Liver (tissue), 9 donors: Measurements from ENCODE around the gene PCP4L1. TPM values are rescaled to one million over a fixed set of nuclear protein-coding genes. Genes with fewer than 3 reads are reported as not detected.

ENCODE experiments used
- DNase-seq: peaks from one replicate; pipeline ENCODE4 v3.0.0-alpha.2; 2017; ENCODE audit warnings: low spot score
- H3K27ac ChIP-seq, 2 donors: one replicate each; pipeline ENCODE4 v1.7.0; 2013; ENCODE audit warnings: inconsistent platforms in 2 of 2, low read length in 2 of 2, control low read depth in 1 of 2, low read depth in 1 of 2, mild to moderate bottlenecking in 1 of 2
- H3K27me3 ChIP-seq, 4 donors: one replicate each; pipeline versions ENCODE4 v1.6.1 to v1.7.0; 2013; ENCODE audit warnings: low read length in 3 of 4, inconsistent platforms in 1 of 4, mild to moderate bottlenecking in 1 of 4, moderate library complexity in 1 of 4; ENCODE audit not compliant: control insufficient read depth in 4 of 4, insufficient read depth in 4 of 4
- H3K36me3 ChIP-seq, 4 donors: one replicate each; pipeline versions ENCODE4 v1.6.1 to v1.7.0; 2013; ENCODE audit warnings: low read length in 3 of 4, mild to moderate bottlenecking in 3 of 4, low read depth in 1 of 4, moderate library complexity in 1 of 4; ENCODE audit not compliant: control insufficient read depth in 4 of 4, insufficient read depth in 3 of 4
- H3K4me1 ChIP-seq, 4 donors: one replicate each; pipeline versions ENCODE4 v1.6.1 to v1.7.0; 2013; ENCODE audit warnings: low read length in 3 of 4, mild to moderate bottlenecking in 3 of 4, moderate library complexity in 1 of 4; ENCODE audit not compliant: control insufficient read depth in 4 of 4, insufficient read depth in 4 of 4
- H3K4me3 ChIP-seq, 3 donors: one replicate each; pipeline versions ENCODE4 v1.6.1 to v1.7.0; 2013; ENCODE audit warnings: low read length in 3 of 3, control low read depth in 1 of 3, low read depth in 1 of 3, mild to moderate bottlenecking in 1 of 3
- H3K9ac ChIP-seq, 2 donors: one replicate each; pipeline ENCODE4 v1.7.0; 2013; ENCODE audit warnings: low read length in 2 of 2, mild to moderate bottlenecking in 2 of 2, moderate library complexity in 2 of 2, control low read depth in 1 of 2, low read depth in 1 of 2
- H3K9me3 ChIP-seq, 4 donors: one replicate each; pipeline versions ENCODE4 v1.6.1 to v1.7.0; 2013; ENCODE audit warnings: low read length in 3 of 4; ENCODE audit not compliant: control insufficient read depth in 4 of 4
- EGR1 ChIP-seq, 2 donors: IDR thresholded peaks; 2 replicates each; pipeline ENCODE4 v1.6.1; 2016 to 2018; ENCODE audit warnings: antibody characterized with exemption in 2 of 2, low read depth in 2 of 2
- FOXA1 ChIP-seq: IDR thresholded peaks from 2 replicates; pipeline ENCODE4 v1.6.1; 2016; ENCODE audit warnings: antibody characterized with exemption
- FOXA2 ChIP-seq: IDR thresholded peaks from 2 replicates; pipeline ENCODE4 v1.6.1; 2016; ENCODE audit warnings: antibody characterized with exemption
- GABPA ChIP-seq, 2 donors: IDR thresholded peaks in 1 of 2; conservative IDR thresholded peaks in 1 of 2; 2 replicates each; pipeline ENCODE4 v1.6.1; 2016; ENCODE audit warnings: antibody characterized with exemption in 2 of 2, mild to moderate bottlenecking in 1 of 2, moderate library complexity in 1 of 2
- HNF4A ChIP-seq, 2 donors: conservative IDR thresholded peaks; 2 replicates each; pipeline ENCODE4 v1.6.1; 2016; ENCODE audit warnings: antibody characterized with exemption in 2 of 2, mild to moderate bottlenecking in 2 of 2
- HNF4G ChIP-seq: IDR thresholded peaks from 2 replicates; pipeline ENCODE4 v1.6.1; 2016; ENCODE audit warnings: antibody characterized with exemption
- JUND ChIP-seq, 2 donors: IDR thresholded peaks; 2 replicates each; pipeline ENCODE4 v1.6.1; 2016; ENCODE audit warnings: antibody characterized with exemption in 2 of 2
- NR2F2 ChIP-seq: IDR thresholded peaks from 2 replicates; pipeline ENCODE4 v1.6.1; 2016; ENCODE audit warnings: antibody characterized with exemption
- RAD21 ChIP-seq, 2 donors: IDR thresholded peaks; 2 replicates each; pipeline ENCODE4 v1.6.1; 2016; ENCODE audit warnings: antibody characterized with exemption in 2 of 2, mild to moderate bottlenecking in 2 of 2
- RXRA ChIP-seq, 2 donors: IDR thresholded peaks; 2 replicates each; pipeline ENCODE4 v1.6.1; 2017 to 2018; ENCODE audit warnings: antibody characterized with exemption in 2 of 2, mild to moderate bottlenecking in 1 of 2
- SP1 ChIP-seq: IDR thresholded peaks from 2 replicates; pipeline ENCODE4 v1.6.1; 2018; ENCODE audit warnings: antibody characterized with exemption, mild to moderate bottlenecking
- TAF1 ChIP-seq: conservative IDR thresholded peaks from 2 replicates; pipeline ENCODE4 v1.6.1; 2016; ENCODE audit warnings: antibody characterized with exemption, mild to moderate bottlenecking
- YY1 ChIP-seq: IDR thresholded peaks from 2 replicates; pipeline ENCODE4 v1.6.1; 2016; ENCODE audit warnings: antibody characterized with exemption, mild to moderate bottlenecking
- WGBS: extraction: QIAGEN DNeasy Blood & Tissue Kit; methylation state at CpG from one replicate; pipeline ENCODE4 v1.1.7; 2013; 5-methylcytosine and 5-hydroxymethylcytosine counted together
- polyA plus RNA-seq, 2 donors: library from polyadenylated mRNA; stranded (reverse) in 1 of 2; unstranded in 1 of 2; fragments of 200-250 nt in 1 of 2; fragments of >200 nt in 1 of 2; fragmentation: Nextera tagmentation in 1 of 2; extraction: Ambion mirVana in 1 of 2; gene quantifications; one replicate each; pipeline versions ENCODE4 v1.2.1 to v1.2.3, GENCODE V29; 2013 to 2015
- total RNA-seq, 2 donors: library from RNA; depleted of rRNA; stranded (reverse); fragments of >200 nt; gene quantifications; one replicate each; pipeline ENCODE4 v1.2.3, GENCODE V29; 2014
- TF ChIP-seq, protein P1 (sequence below): IDR thresholded peaks from 2 replicates; pipeline ENCODE4 v1.6.1; 2016; ENCODE audit warnings: antibody characterized with exemption
- TF ChIP-seq, protein P2 (sequence below): fragments of 150-350 bp; IDR thresholded peaks from 2 replicates; pipeline ENCODE4 v1.5.1; 2017; ENCODE audit warnings: improper control_type of control experiment, low read depth, low read length; ENCODE audit not compliant: missing input control
- TF ChIP-seq, protein P3 (sequence below): IDR thresholded peaks from 2 replicates; pipeline ENCODE4 v1.6.1; 2016; ENCODE audit warnings: antibody characterized with exemption
- TF ChIP-seq, protein P4 (sequence below): IDR thresholded peaks from 2 replicates; pipeline ENCODE4 v1.6.1; 2016; ENCODE audit warnings: antibody characterized with exemption
- TF ChIP-seq, protein P5 (sequence below): IDR thresholded peaks from 2 replicates; pipeline ENCODE4 v1.6.1; 2016; ENCODE audit warnings: antibody characterized with exemption, mild to moderate bottlenecking
- donor health status: healthy.
- donor health status: healthy.
- donor health status: healthy.
- donor health status: healthy.
- donor health status: healthy.

Gene PCP4L1
- total and polyA plus RNA-seq, 4 donors: 1.1 to 8.7 (median 5.0) TPM

DNA sequence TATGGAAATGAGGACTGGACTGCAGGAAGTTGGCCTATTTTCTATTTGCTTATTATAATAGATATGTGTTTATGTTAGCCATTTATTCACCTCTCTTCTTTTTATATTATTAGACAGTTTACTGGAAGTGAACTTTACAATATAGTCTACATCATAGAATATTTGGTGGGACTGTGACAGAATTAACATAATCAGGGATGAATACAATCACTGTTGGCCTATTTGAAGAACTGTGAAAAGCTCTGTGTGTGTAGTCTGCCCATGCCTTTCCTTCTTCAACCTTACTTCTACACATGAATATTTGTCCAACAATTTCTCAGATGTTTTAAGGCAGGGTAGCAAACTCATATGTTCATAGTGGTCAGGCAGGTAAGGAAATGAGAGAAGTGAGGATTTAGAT is 38.9 kb downstream of the PCP4L1 start:
- no peak for DNase-seq
- H3K27me3 ChIP-seq: no peaks in the 10 kb centered on the region
- no peak for TF ChIP-seq TAF1
- TF ChIP-seq JUND (IDR thresholded peaks at IDR 0.05): no peak
- no peak for TF ChIP-seq FOXA2
- no peak for TF ChIP-seq HNF4A (conservative IDR thresholded peaks at IDR 0.05)
- TF ChIP-seq, protein P1, sequence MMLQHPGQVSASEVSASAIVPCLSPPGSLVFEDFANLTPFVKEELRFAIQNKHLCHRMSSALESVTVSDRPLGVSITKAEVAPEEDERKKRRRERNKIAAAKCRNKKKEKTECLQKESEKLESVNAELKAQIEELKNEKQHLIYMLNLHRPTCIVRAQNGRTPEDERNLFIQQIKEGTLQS: no peak
- H3K4me3 ChIP-seq: no peak overlapping the region
- H3K27ac ChIP-seq: no peak overlapping the region
- peaks cover 0 to 2% (median 0%) of the 10 kb centered on the region in 4 donors for H3K36me3 ChIP-seq
- H3K9me3 ChIP-seq: no peaks in the 10 kb centered on the region
- no peak overlapping the region for H3K9ac ChIP-seq
- H3K4me1 ChIP-seq: no peaks in the 10 kb centered on the region

DNA sequence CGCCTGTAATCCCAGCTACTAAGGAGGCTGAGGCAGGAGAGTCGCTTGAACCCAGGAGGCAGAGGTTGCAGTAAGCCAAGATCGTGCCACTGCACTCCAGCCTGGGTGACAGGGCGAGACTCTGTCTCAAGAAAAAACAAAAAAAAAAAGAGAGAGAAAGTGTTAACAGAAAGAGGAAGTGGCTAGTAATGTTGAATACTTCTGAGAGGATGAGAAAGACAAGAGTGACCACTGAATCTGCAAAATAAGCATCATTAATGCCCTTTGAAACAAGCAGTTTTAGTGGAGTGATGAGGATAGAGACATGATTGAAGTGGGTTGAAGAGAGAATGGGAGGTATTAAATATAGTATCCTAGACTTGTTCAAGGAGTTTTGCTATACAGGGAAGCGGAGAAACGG is 39.6 kb downstream of the PCP4L1 start:
- Histone ChIP-seq H3K9ac (no peak overlapping the region), H3K36me3 (peaks cover 0 to 2% (median 0%) of the 10 kb centered on the region in 4 donors), H3K27me3 (no peaks in the 10 kb centered on the region), H3K4me1 (no peaks in the 10 kb centered on the region), H3K4me3 (no peak overlapping the region), H3K27ac (no peak overlapping the region), H3K9me3 (no peaks in the 10 kb centered on the region)
- DNase-seq: no peak
- TF ChIP-seq HNF4A (conservative IDR thresholded peaks at IDR 0.05) (no peak), HNF4G (no peak), JUND (IDR thresholded peaks at IDR 0.05) (no peak), FOXA1 (no peak), GABPA (IDR thresholded peaks at IDR 0.05 in 1 of 2, conservative IDR thresholded peaks at IDR 0.05 in 1 of 2) (no peak), FOXA2 (no peak), TAF1 (no peak), RXRA (IDR thresholded peaks at IDR 0.05) (no peak), YY1 (no peak), SP1 (no peak), NR2F2 (no peak), RAD21 (IDR thresholded peaks at IDR 0.05) (no peak), EGR1 (IDR thresholded peaks at IDR 0.05; ENCODE audit: low read depth in 2 of 2) (no peak)
- TF ChIP-seq, protein P2, sequence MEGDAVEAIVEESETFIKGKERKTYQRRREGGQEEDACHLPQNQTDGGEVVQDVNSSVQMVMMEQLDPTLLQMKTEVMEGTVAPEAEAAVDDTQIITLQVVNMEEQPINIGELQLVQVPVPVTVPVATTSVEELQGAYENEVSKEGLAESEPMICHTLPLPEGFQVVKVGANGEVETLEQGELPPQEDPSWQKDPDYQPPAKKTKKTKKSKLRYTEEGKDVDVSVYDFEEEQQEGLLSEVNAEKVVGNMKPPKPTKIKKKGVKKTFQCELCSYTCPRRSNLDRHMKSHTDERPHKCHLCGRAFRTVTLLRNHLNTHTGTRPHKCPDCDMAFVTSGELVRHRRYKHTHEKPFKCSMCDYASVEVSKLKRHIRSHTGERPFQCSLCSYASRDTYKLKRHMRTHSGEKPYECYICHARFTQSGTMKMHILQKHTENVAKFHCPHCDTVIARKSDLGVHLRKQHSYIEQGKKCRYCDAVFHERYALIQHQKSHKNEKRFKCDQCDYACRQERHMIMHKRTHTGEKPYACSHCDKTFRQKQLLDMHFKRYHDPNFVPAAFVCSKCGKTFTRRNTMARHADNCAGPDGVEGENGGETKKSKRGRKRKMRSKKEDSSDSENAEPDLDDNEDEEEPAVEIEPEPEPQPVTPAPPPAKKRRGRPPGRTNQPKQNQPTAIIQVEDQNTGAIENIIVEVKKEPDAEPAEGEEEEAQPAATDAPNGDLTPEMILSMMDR: no peak
- TF ChIP-seq, protein P1: no peak
- TF ChIP-seq, protein P3, sequence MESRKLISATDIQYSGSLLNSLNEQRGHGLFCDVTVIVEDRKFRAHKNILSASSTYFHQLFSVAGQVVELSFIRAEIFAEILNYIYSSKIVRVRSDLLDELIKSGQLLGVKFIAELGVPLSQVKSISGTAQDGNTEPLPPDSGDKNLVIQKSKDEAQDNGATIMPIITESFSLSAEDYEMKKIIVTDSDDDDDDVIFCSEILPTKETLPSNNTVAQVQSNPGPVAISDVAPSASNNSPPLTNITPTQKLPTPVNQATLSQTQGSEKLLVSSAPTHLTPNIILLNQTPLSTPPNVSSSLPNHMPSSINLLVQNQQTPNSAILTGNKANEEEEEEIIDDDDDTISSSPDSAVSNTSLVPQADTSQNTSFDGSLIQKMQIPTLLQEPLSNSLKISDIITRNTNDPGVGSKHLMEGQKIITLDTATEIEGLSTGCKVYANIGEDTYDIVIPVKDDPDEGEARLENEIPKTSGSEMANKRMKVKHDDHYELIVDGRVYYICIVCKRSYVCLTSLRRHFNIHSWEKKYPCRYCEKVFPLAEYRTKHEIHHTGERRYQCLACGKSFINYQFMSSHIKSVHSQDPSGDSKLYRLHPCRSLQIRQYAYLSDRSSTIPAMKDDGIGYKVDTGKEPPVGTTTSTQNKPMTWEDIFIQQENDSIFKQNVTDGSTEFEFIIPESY: no peak
- TF ChIP-seq, protein P4, sequence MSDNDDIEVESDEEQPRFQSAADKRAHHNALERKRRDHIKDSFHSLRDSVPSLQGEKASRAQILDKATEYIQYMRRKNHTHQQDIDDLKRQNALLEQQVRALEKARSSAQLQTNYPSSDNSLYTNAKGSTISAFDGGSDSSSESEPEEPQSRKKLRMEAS: no peak
- TF ChIP-seq, protein P5, sequence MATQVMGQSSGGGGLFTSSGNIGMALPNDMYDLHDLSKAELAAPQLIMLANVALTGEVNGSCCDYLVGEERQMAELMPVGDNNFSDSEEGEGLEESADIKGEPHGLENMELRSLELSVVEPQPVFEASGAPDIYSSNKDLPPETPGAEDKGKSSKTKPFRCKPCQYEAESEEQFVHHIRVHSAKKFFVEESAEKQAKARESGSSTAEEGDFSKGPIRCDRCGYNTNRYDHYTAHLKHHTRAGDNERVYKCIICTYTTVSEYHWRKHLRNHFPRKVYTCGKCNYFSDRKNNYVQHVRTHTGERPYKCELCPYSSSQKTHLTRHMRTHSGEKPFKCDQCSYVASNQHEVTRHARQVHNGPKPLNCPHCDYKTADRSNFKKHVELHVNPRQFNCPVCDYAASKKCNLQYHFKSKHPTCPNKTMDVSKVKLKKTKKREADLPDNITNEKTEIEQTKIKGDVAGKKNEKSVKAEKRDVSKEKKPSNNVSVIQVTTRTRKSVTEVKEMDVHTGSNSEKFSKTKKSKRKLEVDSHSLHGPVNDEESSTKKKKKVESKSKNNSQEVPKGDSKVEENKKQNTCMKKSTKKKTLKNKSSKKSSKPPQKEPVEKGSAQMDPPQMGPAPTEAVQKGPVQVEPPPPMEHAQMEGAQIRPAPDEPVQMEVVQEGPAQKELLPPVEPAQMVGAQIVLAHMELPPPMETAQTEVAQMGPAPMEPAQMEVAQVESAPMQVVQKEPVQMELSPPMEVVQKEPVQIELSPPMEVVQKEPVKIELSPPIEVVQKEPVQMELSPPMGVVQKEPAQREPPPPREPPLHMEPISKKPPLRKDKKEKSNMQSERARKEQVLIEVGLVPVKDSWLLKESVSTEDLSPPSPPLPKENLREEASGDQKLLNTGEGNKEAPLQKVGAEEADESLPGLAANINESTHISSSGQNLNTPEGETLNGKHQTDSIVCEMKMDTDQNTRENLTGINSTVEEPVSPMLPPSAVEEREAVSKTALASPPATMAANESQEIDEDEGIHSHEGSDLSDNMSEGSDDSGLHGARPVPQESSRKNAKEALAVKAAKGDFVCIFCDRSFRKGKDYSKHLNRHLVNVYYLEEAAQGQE: no peak
- WGBS: 89% methylated on average over 6 of the region's 6 CpGs
